Endothelial cell of umbilical vein (primary cell): ENCODE data around the gene ZDHHC19. TPM values are rescaled to one million over a fixed set of nuclear protein-coding genes. Genes with fewer than 3 reads are reported as not detected.

Source experiments
- BruUV-seq: library from RNA; stranded (reverse); fragments of 400-500 nt; replicated peaks from 2 replicates; lab custom pipeline; 2021; lab: Mats Ljungman, UMichigan
- CTCF ChIA-PET: fragments of 300-600, 350-600 bp; sonication (Branson Sonifier 250); formaldehyde crosslinking; loops from one replicate; lab custom pipeline; 2021; ENCODE audit warnings: antibody characterized with exemption, inconsistent platforms; lab: Charles Lee
- POLR2A ChIA-PET: fragments of 300-600, 350-600 bp; sonication (Branson Sonifier 250); formaldehyde crosslinking; loops from one replicate; lab custom pipeline; 2021; ENCODE audit warnings: antibody characterized with exemption, inconsistent platforms; lab: Charles Lee
- DNase-seq: peaks from one replicate; pipeline ENCODE4 v3.0.0-alpha.2; 2011; ENCODE audit warnings: low read depth, low spot score
- FAIRE-seq: peaks from 2 replicates; lab custom pipeline; 2011; peaks lifted over from hg19 to GRCh38; lab: Jason Lieb, UNC
- H2AFZ ChIP-seq: 2 replicates; pipeline ENCODE4 v1.6.0; 2012; ENCODE audit warnings: low read depth, low read length, control low read depth, inconsistent platforms
- H3K27ac ChIP-seq: 2 replicates; pipeline ENCODE4 v1.5.1; 2011; ENCODE audit warnings: low read depth, mild to moderate bottlenecking, control low read depth, low read length, moderate library complexity; ENCODE audit not compliant: insufficient read depth
- H3K27me3 ChIP-seq, 2 experiments: 2 replicates each; pipeline versions ENCODE4 v1.6.0 to v1.6.1; 2011; ENCODE audit warnings: low read length in 2 of 2, mixed read lengths in 1 of 2; ENCODE audit not compliant: control insufficient read depth in 2 of 2, insufficient read depth in 2 of 2
- H3K36me3 ChIP-seq, 2 experiments: 2 replicates in 1 of 2; 3 replicates in 1 of 2; pipeline ENCODE4 v1.5.1; 2011; ENCODE audit warnings: low read length in 2 of 2, mild to moderate bottlenecking in 1 of 2, moderate library complexity in 1 of 2; ENCODE audit not compliant: control insufficient read depth in 2 of 2, insufficient read depth in 2 of 2; ENCODE audit errors: extremely low read depth in 1 of 2
- H3K4me1 ChIP-seq: 3 replicates; pipeline ENCODE4 v1.5.1; 2011; ENCODE audit warnings: mild to moderate bottlenecking, low read length; ENCODE audit not compliant: control insufficient read depth, insufficient read depth; ENCODE audit errors: extremely low read depth
- H3K4me2 ChIP-seq: 2 replicates; pipeline ENCODE4 v1.6.1; 2011; ENCODE audit warnings: low read length, control low read depth, mixed read lengths; ENCODE audit not compliant: insufficient read depth
- H3K4me3 ChIP-seq, 3 experiments: fragments of 200-600 bp in 1 of 3; sonication (generic), shearing (Covaris generic) in 1 of 3; replicated peaks in 1 of 3; 2 replicates each; pipeline ENCODE4 v1.5.1; 2011 to 2016; ENCODE audit warnings: control low read depth in 3 of 3, low read length in 3 of 3, mild to moderate bottlenecking in 2 of 3, inconsistent platforms in 1 of 3, low read depth in 1 of 3, moderate library complexity in 1 of 3; ENCODE audit not compliant: insufficient read depth in 1 of 3
- H3K79me2 ChIP-seq: 2 replicates; pipeline ENCODE4 v1.6.0; 2012; ENCODE audit warnings: low read length, inconsistent platforms; ENCODE audit not compliant: control insufficient read depth, insufficient read depth
- H3K9ac ChIP-seq: replicated peaks from 2 replicates; pipeline ENCODE3; 2011; ENCODE audit warnings: low read length, control low read depth; ENCODE audit not compliant: insufficient read depth; ENCODE audit errors: extremely low read depth
- H3K9me1 ChIP-seq: replicated peaks from 3 replicates; pipeline ENCODE4 v1.6.0; 2011; ENCODE audit warnings: mild to moderate bottlenecking, low read length; ENCODE audit not compliant: control insufficient read depth, insufficient read depth; ENCODE audit errors: extremely low read depth
- H3K9me3 ChIP-seq: replicated peaks from 2 replicates; pipeline ENCODE4 v1.5.1; 2012; ENCODE audit warnings: low read length, inconsistent platforms; ENCODE audit not compliant: control insufficient read depth, insufficient read depth
- H4K20me1 ChIP-seq: replicated peaks from 2 replicates; pipeline ENCODE3; 2011; ENCODE audit warnings: mild to moderate bottlenecking, low read length; ENCODE audit not compliant: control insufficient read depth, insufficient read depth; ENCODE audit errors: extremely low read depth
- CTCF ChIP-seq, 2 donors: IDR thresholded peaks; 1 replicate in 1 of 2; 2 replicates in 1 of 2; pipeline ENCODE4 v1.5.1; 2011; ENCODE audit warnings: low read length in 2 of 2, mild to moderate bottlenecking in 2 of 2, moderate library complexity in 2 of 2, control low read depth in 1 of 2, inconsistent platforms in 1 of 2, low read depth in 1 of 2; ENCODE audit not compliant: insufficient read depth in 1 of 2; ENCODE audit errors: extremely low read depth in 1 of 2
- FOS ChIP-seq: IDR thresholded peaks from 2 replicates; pipeline ENCODE4 v1.6.1; 2011; ENCODE audit warnings: mild to moderate bottlenecking, low read length, moderate library complexity, borderline replicate concordance; ENCODE audit not compliant: insufficient read depth
- MYC ChIP-seq: IDR thresholded peaks from one replicate; pipeline ENCODE4 v1.6.1; 2011; ENCODE audit warnings: mild to moderate bottlenecking, low read depth, low read length
- POLR2A ChIP-seq: IDR thresholded peaks from 2 replicates; pipeline ENCODE4 v1.6.1; 2012; ENCODE audit warnings: low read depth, mild to moderate bottlenecking, control low read depth, low read length
- POLR2AphosphoS5 ChIP-seq: IDR thresholded peaks from 2 replicates; pipeline ENCODE4 v1.6.1; 2012; ENCODE audit warnings: low read depth, mild to moderate bottlenecking, control low read depth, low read length, moderate library complexity; ENCODE audit not compliant: insufficient read depth
- dilution Hi-C: fragments of 300-500 bp; cut with MboI; formaldehyde crosslinking; loops from one replicate; pipeline ENCODE4 v1.15.0; 2019; ENCODE audit warnings: low sequenced_read_pairs; ENCODE audit not compliant: extremely low pct_ligation_motif_present
- intact Hi-C: fragments of 100-400 bp; cut with micrococcal nuclease; formaldehyde crosslinking; loops from one replicate; pipeline ENCODE4 v1.10.0; 2022
- polyA plus RNA-seq, 4 experiments: library from polyadenylated mRNA; depleted of rRNA in 3 of 4; stranded (reverse) in 3 of 4; unstranded in 1 of 4; fragments of >200 nt; gene quantifications; 2 replicates each; pipeline versions ENCODE4 v1.2.1 to v1.2.3, GENCODE V29; 2011 to 2012; ENCODE audit warnings: missing spikeins in 1 of 4
- total RNA-seq: library from RNA; stranded (reverse); gene quantifications from 2 replicates; pipeline ENCODE4 v1.2.3, GENCODE V29; 2021

ZDHHC19 gene
- total and polyA plus RNA-seq, 2 donors (not counting 3 experiments of a cell fraction or from before 2014, with no cell fraction given) = not detected

- no peaks in the 10 kb centered on the region for H3K9me1 ChIP-seq
- intact Hi-C loops (no loop called here), dilution Hi-C loops (no loop called here)
- TF ChIP-seq CTCF (IDR thresholded peaks at IDR 0.05; ENCODE audit: extremely low read depth in 1 of 2, insufficient read depth in 1 of 2, low read depth in 1 of 2, low read length in 2 of 2) (no peak), MYC (no peak), FOS (no peak), POLR2AphosphoS5 (no peak), POLR2A (no peak)
- H3K36me3 ChIP-seq = no peaks in the 10 kb centered on the region
- H3K4me1 ChIP-seq = no peaks in the 10 kb centered on the region
- H3K27ac ChIP-seq = no peak overlapping the region
- CTCF ChIA-PET = interaction anchor here (0.5 to 1.2 kb wide), 2 partner anchors 26 to 155 kb away, joined by 3 read pairs; no protein-coding TSS in a partner anchor
- H3K4me2 ChIP-seq = no peak overlapping the region
- H3K79me2 ChIP-seq = no peaks in the 10 kb centered on the region
- FAIRE-seq (no peak), DNase-seq (no peak)
- no peaks in the 10 kb centered on the region for H4K20me1 ChIP-seq
- no peaks in the 10 kb centered on the region for H3K9me3 ChIP-seq
- H3K9ac ChIP-seq = no peak overlapping the region
- H3K27me3 ChIP-seq = no peaks in the 10 kb centered on the region
- no peak overlapping the region for H3K4me3 ChIP-seq
- POLR2A ChIA-PET = no interaction called here
- BruUV-seq = no TSS peak
- H2AFZ ChIP-seq = no peak overlapping the region
Observed at GRCh38 chr3:196227629-196228493, 16.7 kb upstream of the ZDHHC19 start.
